Measurements from ENCODE around the gene DNM2. TPM values are rescaled to one million over a fixed set of nuclear protein-coding genes. Genes with fewer than 3 reads are reported as not detected.

Gene DNM2
- total and polyA plus RNA-seq, 9 of the 15 experiments (the other 6 are each of a cell fraction or from before 2014, with no cell fraction given), result 2.2 to 161 (median 72.6) TPM

- TF ChIP-seq NFATC3 (IDR thresholded peaks at IDR 0.05), result no peak
- TF ChIP-seq HDAC2 (IDR thresholded peaks at IDR 0.05), result 0 out of 2 replicates have a peak, but pooled peaks have one; percentile 14
- TF ChIP-seq CHCHD3 (CRISPR knock-in tag; IDR thresholded peaks at IDR 0.05), result no peak
- no peak for TF ChIP-seq KLF6 (CRISPR knock-in tag; IDR thresholded peaks at IDR 0.05; ENCODE audit: borderline replicate concordance)
- TF ChIP-seq GTF3C2 (IDR thresholded peaks at IDR 0.05; ENCODE audit: borderline replicate concordance, extremely low read depth, insufficient read length), result no peak
- no peak for TF ChIP-seq DIDO1 (tag; IDR thresholded peaks at IDR 0.05; ENCODE audit: low read depth)
- TF ChIP-seq MCM5 (IDR thresholded peaks at IDR 0.05; ENCODE audit: low read depth), result no peak
- no peak for TF ChIP-seq SRSF7 (optimal IDR thresholded peaks at IDR 0.05; ENCODE audit: low read depth, low read length)
- peak; percentile 36; the same call in 1 of the 2 replicates for TF ChIP-seq ZBTB2 (IDR thresholded peaks at IDR 0.05)
- no peak for TF ChIP-seq ETV6 (IDR thresholded peaks at IDR 0.05; ENCODE audit: borderline replicate concordance in 1 of 2, low read depth in 2 of 2, low read length in 1 of 2)
- TF ChIP-seq ETV6 (CRISPR knock-in tag; IDR thresholded peaks at IDR 0.05; ENCODE audit: borderline replicate concordance), result no peak
- no peak for TF ChIP-seq PYGO2 (tag; IDR thresholded peaks at IDR 0.05)
- TF ChIP-seq HIVEP1 (CRISPR knock-in tag; IDR thresholded peaks at IDR 0.05), result no peak
- TF ChIP-seq MITF (IDR thresholded peaks at IDR 0.05), result no peak
- TF ChIP-seq BRF2 (IDR thresholded peaks at IDR 0.05; ENCODE audit: borderline replicate concordance, insufficient read depth, insufficient read length), result no peak
- no peak for TF ChIP-seq SFPQ (IDR thresholded peaks at IDR 0.05; ENCODE audit: low read depth, low read length)
- no peak for TF ChIP-seq NFYB (IDR thresholded peaks at IDR 0.05; ENCODE audit: extremely low read depth, insufficient read length)
- TF ChIP-seq CSDE1 (IDR thresholded peaks at IDR 0.05), result no peak
- TF ChIP-seq ZNF780A (CRISPR knock-in tag; IDR thresholded peaks at IDR 0.05), result no peak
Measured at GRCh38 chr19:10835754-10836478, 118.0 kb downstream of the DNM2 start, which contains the start of gene TMED1 (continued).
